Upper lobe of left lung (tissue), 4 donors: ENCODE data around the gene BICDL2.

ENCODE experiments used
- EP300 ChIP-seq, 4 donors: sonication (generic); formaldehyde crosslinking; IDR thresholded peaks; one replicate each; pipeline ENCODE4 v1.5.1; 2017; ENCODE audit warnings: antibody characterized with exemption in 4 of 4, control low read depth in 2 of 4
- POLR2A ChIP-seq, 4 donors: fragments of 450-650 bp; IDR thresholded peaks; one replicate each; pipeline ENCODE4 v1.5.1; 2016 to 2017; ENCODE audit warnings: antibody characterized with exemption in 4 of 4, mild to moderate bottlenecking in 2 of 4
- TF ChIP-seq, protein P1 (sequence below), 6 experiments: fragments of 450-650 bp in 4 of 6; fragments of 200-600 bp in 2 of 6; sonication (generic) in 2 of 6; IDR thresholded peaks; one replicate each; pipeline ENCODE4 v1.5.1; 2016 to 2019; ENCODE audit warnings: antibody characterized with exemption in 6 of 6

DNA sequence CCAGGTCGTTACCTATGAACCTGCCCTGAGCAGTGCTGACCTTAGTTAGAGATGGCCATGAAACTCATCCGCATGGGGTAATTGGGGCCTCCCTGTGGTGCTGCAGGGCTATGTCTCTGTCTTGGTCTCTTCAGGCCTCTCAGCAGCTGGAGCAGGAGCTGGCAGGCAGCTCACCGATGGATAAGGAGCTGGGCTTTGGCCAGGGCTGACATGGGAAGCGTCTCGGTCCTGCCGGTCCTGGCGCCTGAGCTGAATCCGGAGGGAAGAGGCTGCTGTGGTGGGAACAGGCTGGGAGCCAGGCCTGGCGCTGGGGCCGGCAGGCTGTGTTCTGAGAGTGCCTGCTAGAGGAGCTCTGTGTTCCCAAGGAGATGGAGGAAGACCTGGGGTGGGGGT, 38.8 kb upstream of the BICDL2 start:
- TF ChIP-seq, protein P1, sequence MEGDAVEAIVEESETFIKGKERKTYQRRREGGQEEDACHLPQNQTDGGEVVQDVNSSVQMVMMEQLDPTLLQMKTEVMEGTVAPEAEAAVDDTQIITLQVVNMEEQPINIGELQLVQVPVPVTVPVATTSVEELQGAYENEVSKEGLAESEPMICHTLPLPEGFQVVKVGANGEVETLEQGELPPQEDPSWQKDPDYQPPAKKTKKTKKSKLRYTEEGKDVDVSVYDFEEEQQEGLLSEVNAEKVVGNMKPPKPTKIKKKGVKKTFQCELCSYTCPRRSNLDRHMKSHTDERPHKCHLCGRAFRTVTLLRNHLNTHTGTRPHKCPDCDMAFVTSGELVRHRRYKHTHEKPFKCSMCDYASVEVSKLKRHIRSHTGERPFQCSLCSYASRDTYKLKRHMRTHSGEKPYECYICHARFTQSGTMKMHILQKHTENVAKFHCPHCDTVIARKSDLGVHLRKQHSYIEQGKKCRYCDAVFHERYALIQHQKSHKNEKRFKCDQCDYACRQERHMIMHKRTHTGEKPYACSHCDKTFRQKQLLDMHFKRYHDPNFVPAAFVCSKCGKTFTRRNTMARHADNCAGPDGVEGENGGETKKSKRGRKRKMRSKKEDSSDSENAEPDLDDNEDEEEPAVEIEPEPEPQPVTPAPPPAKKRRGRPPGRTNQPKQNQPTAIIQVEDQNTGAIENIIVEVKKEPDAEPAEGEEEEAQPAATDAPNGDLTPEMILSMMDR (IDR thresholded peaks at IDR 0.05), result no peak
- TF ChIP-seq POLR2A (IDR thresholded peaks at IDR 0.05) (no peak), EP300 (IDR thresholded peaks at IDR 0.05) (no peak)
